GM18951 (cell line): ENCODE results near the gene PRC1.

Source experiments
- POLR2A ChIP-seq: IDR thresholded peaks from 4 replicates; pipeline ENCODE4 v1.6.1; 2011; ENCODE audit warnings: mild to moderate bottlenecking; ENCODE audit not compliant: insufficient read length, insufficient read depth; ENCODE audit errors: extremely low read depth
- in situ Hi-C: fragments of 300-500 bp; cut with MboI; formaldehyde crosslinking; loops from one replicate; pipeline ENCODE4 v1.12.0; 2022; ENCODE audit warnings: low sequenced_read_pairs, mixed read lengths, inconsistent platforms; ENCODE audit not compliant: unreplicated experiment

Gene PRC1

GRCh38 chr15:90942354-90943120, 51.8 kb downstream of the PRC1 start:
- in situ Hi-C loops, result no loop called here
- no peak for TF ChIP-seq POLR2A

DNA sequence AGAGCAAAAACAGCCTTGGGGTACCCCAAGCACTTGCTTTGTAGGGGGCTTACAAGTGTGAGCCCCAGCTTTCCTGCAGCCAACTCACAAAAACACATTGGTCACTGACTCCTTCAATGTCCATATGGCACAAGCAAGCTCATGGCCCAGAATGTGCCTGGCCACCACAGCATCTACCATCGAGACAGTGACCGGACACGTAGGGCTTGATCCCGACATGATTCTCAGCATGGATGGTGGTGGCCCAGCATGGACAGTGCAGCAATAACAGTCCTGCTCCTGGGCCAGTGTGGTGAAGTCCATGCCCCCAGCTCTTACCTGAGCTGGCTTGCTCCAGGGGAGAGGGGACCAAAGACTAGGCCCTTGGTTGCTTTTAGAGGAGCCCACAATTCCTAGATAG, 53.3 kb downstream of the PRC1 start:
- in situ Hi-C loops, result no loop called here
- no peak for TF ChIP-seq POLR2A

DNA sequence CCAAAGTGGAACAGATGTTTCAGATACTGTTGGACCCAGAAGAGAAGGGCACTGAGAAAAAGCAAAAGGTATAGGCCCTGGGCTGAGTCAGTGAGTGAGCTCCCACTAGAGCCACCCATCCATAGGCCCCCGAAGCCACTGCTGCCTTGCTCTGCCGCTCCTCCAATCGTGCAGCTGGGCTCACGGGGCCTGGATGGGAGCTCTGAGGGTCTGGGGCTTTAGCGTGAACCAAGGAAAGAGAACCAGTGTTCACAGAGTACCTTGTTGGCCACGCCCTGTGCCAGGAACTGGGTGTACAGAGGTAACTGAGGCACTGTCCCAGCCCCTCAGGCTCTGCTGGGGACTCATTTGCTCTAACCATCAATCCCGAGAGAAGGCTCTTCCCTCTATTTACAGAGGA, 54.6 kb downstream of the PRC1 start:
- TF ChIP-seq POLR2A, result no peak
- in situ Hi-C loops, result no loop called here

GRCh38 chr15:90938261-90938660, 56.1 kb downstream of the PRC1 start:
- in situ Hi-C loops, result no loop called here
- TF ChIP-seq POLR2A, result no peak

DNA sequence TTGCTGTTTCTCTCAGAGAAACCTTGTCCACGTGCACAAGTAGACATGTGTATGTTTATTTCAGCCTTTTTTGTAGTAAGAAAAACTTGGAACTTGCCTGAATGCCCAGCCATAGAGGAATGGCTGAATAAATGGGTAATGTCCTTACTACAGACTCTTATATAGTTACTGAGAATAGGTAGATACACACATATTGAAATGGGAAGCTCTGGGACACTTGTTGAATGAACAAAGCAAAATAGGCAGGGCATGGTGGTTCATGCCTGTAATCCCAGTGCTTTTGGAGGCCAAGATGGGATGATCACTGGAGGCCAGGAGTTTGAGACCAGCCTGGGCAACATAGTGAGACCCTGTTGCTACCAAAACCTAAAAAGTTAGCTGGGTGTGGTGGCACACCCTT, 57.5 kb downstream of the PRC1 start:
- in situ Hi-C loops, result no loop called here
- TF ChIP-seq POLR2A, result no peak

GRCh38 chr15:90934949-90935751, 59.2 kb downstream of the PRC1 start, which contains the start of gene UNC45A:
UNC45A (plus strand) TSS chr15:90935285; CDS start chr15:90935325, 40 bp downstream.
- TF ChIP-seq POLR2A, result peak; percentile 68
- in situ Hi-C loops, result no loop called here

DNA sequence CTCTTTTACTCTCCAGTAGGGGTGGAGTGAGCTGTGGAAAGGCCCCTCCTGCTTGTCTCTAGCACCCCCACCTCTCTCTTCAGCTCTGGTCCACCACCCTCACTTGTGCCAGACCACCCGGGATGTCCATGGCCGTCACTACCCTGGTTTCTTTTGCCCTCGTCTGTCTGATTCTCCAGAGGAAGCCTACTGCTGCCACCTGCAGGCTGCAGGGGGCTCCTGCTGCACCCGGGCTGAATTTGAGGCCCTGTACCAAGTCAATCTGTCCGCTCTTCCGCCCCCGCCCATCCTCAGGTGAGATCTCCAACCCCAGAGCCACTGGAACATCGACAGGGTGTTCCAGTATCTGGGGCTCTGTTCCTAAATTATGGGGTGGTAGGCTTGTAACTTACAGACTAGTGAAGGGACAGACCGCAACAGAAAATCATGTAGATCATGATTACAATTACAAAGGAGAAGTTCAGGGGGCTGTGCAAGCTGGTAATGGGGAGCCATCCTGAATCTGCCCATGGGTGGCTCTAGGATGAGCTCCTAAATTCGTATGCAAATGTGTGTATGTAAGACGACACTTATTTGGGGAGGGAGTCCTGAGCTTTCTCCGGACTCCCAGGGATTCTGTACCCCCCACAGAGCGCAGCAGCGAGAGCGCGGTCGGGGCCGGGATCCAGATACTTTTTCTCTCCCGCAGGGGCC, 59.9 kb downstream of the PRC1 start:
- in situ Hi-C loops, result no loop called here
- TF ChIP-seq POLR2A, result no peak

DNA sequence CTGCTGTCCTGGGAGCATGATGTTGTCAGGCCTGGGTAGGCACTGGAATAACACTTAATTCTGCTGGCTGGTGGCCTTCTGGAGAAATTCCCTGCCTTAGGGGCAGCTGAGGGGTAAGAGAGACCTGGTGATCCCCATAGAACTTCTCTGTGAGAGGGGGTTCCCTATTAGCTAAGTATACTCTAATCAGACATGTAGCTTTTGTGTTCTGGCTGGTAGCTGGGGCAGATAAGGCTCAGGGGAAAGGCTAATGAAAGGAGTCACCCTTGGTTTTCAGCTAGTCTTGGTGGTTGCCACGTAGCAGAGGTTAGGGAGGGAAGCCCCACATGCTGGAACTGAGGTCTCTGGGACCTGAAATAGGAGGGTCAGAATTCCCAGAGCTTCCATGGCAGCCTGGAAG, 61.0 kb downstream of the PRC1 start:
- in situ Hi-C loops, result no loop called here

DNA sequence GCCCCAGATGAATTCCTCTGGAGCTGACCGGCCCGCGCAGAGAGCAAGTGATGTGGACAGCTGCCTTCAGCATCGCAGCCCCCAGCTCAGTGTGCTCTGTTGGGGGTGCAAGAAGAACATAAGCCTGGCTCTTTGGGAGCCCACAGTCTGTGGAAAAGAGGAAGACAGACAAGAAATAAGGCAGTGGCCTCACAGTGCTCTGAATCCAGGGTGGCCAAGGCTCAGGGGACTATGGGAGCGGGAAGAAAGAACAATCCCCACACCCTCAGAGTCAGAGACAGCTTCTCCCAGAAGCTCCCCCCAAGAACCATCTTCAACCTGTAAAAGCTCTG, 61.7 kb downstream of the PRC1 start:
- in situ Hi-C loops, result no loop called here
- no peak for TF ChIP-seq POLR2A

More for the DNA sequence above, 61.0 kb downstream of the PRC1 start:
- no peak for TF ChIP-seq POLR2A

DNA sequence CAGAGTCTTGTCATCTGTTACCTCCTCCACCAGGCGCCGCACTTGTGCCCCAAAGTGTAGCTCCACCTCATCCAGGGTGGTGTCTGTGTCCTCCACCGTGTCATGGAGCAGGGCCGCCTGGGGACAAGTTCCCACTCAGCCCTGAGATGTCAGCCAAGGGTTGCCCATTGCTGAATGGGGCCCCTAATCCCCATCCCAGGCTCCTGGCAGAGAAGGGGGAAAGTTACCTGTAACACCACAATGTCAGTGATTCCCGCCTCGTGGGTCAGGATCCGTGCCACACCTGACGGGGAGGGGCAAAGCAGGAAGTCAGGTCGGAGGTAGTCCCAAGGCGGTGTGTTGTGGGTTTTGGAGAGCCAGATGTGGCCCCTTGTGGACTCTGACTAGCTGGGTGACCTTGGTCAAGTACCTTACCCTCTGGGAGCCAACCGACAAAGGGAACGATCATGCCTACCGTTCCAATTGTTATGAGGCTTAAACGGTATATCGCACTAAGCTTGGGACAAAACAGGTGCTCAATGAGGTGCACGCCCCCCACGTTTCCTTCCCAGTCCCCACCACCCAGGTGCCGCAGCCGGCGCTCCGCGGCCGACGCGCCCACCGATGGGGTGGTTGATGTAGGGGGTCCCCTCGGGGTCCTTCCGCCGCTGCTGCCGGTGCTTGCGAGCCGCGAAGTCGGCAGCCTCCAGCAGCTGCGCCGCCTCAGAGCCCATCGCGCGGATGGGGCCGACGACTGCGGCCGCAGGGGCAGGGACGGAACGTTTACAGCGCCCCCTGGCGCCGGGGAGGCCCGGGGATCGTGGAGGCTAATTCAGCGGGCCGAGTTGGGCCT, 62.3 kb downstream of the PRC1 start, which contains the start of gene HDDC3:
Gene HDDC3, minus strand, starts transcription at position 722 of the 832 bp plus-strand sequence. Its CDS starts 9 bp downstream, at position 713.
- TF ChIP-seq POLR2A, result peak; percentile 86
- in situ Hi-C loops, result no loop called here

GRCh38 chr15:90931575-90931827, 62.8 kb downstream of the PRC1 start:
- in situ Hi-C loops, result no loop called here
- no peak for TF ChIP-seq POLR2A

DNA sequence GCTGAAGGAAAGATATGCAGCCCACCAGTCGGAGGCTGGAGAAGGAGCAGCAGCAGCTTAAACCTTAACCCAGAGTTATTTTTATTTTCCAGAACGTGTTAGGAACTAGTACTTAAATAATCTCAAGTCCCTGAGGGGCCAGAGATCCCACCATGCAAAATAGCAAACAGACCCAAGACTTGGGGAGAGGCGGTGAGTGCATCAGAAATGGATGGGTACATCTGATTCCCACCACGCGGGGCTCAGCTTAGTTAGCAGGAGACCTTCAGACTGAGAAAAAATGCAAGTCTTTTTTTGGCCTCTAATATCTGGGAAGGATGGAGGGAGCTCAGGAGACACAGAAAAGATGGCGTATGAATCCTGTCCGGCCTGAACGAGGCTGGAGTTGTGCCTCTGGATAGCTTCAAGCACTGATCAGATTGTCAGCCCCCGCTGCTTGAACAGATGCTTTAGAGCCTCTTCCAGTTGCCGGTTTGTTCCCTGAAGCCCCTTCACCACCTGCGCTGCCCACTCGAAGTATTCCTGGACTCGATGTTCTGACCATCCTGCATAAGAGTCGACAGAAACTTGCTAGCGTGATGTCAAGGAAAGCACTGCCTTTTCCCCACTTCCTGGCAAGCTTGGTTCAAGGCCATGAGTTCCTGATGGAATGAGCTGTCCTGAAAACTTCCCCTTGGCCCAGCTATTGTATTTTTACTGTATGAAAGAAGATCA, 63.3 kb downstream of the PRC1 start:
- in situ Hi-C loops, result no loop called here
- TF ChIP-seq POLR2A, result no peak
